ENCODE results near the gene ARHGAP18. TPM values are rescaled to one million over a fixed set of nuclear protein-coding genes. Genes with fewer than 3 reads are reported as not detected.

The ARHGAP18 gene
- total RNA-seq, 1 donor from 2014 or later = 7.9 TPM

DNA sequence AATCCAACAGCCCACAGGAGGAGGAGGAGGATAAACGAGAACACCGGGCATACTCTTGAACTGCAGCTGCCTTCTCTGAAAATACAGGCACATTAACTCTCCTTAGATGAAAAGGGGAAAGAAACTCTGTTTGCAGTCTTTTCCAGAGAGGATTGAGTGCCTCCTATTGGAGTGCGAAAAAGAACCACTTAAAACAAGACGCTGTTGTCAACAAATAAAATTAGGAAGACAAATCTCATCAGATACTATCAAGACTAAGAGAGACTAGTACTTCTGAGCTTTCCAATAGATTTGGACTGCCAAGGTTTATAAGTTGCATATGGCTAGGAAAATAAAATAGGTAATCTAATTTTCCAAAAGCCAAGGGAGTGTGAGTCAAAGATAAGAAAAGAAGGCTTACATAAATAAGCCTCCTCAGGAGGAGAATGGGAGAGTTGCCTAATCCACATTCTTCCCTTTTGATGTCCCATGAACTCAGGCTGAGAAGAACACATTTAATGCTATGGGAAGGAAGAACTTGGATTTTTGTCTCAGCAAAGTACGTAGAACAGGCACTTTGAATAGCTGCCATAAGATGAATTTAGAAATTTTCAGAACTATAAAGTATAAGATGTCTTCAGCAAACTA lies 154.7 kb downstream of the ARHGAP18 start:
- no peak overlapping the region for H3K4me3 Mint-ChIP-seq
- DNase-seq = no peak
- intact Hi-C loops (cut with micrococcal nuclease) = no loop called here
- no peaks in the 10 kb centered on the region for H3K36me3 Mint-ChIP-seq (ENCODE audit: low read depth)
- no peak for ATAC-seq (ENCODE audit: low read depth)
- CTCF ChIA-PET = no interaction called here
- TF ChIP-seq, protein P1, sequence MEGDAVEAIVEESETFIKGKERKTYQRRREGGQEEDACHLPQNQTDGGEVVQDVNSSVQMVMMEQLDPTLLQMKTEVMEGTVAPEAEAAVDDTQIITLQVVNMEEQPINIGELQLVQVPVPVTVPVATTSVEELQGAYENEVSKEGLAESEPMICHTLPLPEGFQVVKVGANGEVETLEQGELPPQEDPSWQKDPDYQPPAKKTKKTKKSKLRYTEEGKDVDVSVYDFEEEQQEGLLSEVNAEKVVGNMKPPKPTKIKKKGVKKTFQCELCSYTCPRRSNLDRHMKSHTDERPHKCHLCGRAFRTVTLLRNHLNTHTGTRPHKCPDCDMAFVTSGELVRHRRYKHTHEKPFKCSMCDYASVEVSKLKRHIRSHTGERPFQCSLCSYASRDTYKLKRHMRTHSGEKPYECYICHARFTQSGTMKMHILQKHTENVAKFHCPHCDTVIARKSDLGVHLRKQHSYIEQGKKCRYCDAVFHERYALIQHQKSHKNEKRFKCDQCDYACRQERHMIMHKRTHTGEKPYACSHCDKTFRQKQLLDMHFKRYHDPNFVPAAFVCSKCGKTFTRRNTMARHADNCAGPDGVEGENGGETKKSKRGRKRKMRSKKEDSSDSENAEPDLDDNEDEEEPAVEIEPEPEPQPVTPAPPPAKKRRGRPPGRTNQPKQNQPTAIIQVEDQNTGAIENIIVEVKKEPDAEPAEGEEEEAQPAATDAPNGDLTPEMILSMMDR (IDR thresholded peaks at IDR 0.05) = no peak
- H3K27me3 Mint-ChIP-seq = no peaks in the 10 kb centered on the region
- no peaks in the 10 kb centered on the region for H3K9me3 Mint-ChIP-seq
- POLR2A ChIA-PET = no interaction called here
- H3K27ac Mint-ChIP-seq = no peak overlapping the region
- no peaks in the 10 kb centered on the region for H3K4me1 Mint-ChIP-seq

DNA sequence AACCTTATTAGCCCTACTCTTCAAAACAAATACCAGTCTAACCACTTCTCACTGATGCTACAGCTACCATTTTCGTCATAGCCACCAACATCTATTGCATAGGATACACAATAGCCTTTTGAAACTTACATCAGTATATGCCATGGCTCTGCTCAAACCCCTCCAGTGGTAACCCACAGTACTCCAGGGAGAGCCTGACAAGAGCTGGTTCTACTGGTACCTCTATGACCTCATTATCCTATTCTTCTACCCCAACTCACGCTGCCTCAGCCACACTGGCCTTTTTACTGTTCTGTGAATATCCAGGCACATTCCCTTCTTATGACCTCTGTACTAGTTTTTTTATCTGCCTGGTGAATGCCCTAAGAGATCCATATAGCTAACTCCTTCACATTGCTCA lies 157.6 kb downstream of the ARHGAP18 start:
- no peak overlapping the region for H3K4me3 Mint-ChIP-seq
- intact Hi-C loops (cut with micrococcal nuclease) = no loop called here
- no peak overlapping the region for H3K27ac Mint-ChIP-seq
- H3K36me3 Mint-ChIP-seq (ENCODE audit: low read depth) = no peaks in the 10 kb centered on the region
- H3K27me3 Mint-ChIP-seq = no peaks in the 10 kb centered on the region
- TF ChIP-seq, protein P1 (IDR thresholded peaks at IDR 0.05) = no peak
- DNase-seq (no peak), ATAC-seq (ENCODE audit: low read depth) (no peak)
- POLR2A ChIA-PET = no interaction called here
- CTCF ChIA-PET = no interaction called here
- no peaks in the 10 kb centered on the region for H3K4me1 Mint-ChIP-seq
- H3K9me3 Mint-ChIP-seq = no peaks in the 10 kb centered on the region

DNA sequence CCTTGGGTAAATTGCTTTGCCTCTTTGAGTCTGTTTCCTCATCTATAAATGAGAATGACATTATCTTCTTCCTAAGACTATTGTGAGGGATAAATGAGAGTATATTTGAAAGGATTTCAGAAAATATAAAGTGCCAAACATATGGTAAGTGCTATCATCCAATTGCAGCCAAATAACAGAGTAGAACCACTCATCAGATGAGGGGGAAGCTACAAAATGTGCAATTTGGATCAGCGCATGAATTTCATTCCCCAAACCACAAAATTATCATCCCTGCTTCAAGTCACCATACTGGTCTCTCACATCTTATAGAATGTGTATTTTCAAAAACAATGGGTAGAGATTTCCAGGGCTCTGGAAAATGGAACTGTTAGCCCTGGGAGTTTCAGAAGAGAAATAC lies 158.5 kb downstream of the ARHGAP18 start:
- no peaks in the 10 kb centered on the region for H3K27me3 Mint-ChIP-seq
- H3K36me3 Mint-ChIP-seq (ENCODE audit: low read depth) = no peaks in the 10 kb centered on the region
- no peak overlapping the region for H3K27ac Mint-ChIP-seq
- no peaks in the 10 kb centered on the region for H3K9me3 Mint-ChIP-seq
- no peak for DNase-seq
- TF ChIP-seq, protein P1 (IDR thresholded peaks at IDR 0.05) = no peak
- no peaks in the 10 kb centered on the region for H3K4me1 Mint-ChIP-seq
- no peak for ATAC-seq (ENCODE audit: low read depth)
- ChIA-PET CTCF (no interaction called here), POLR2A (no interaction called here)
- H3K4me3 Mint-ChIP-seq = no peak overlapping the region
- intact Hi-C loops (cut with micrococcal nuclease) = no loop called here

DNA sequence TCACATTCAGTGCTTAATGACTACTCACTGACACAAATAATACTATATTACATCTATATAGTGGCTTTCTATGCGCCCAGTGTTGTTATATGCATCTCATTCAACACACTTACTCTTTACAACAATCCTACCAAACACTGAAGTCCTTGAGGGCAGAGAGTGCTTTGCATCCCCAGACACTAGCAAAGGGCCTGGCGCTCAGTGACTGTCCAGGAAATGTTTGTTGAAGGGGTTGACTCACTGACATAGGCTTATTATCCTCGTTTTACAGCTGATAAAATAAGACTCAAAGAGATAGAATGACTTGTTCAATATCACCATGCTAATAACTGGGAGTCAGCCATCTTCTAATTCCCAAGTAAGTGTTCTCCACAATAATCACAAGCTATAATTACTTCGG lies 163.3 kb downstream of the ARHGAP18 start:
- TF ChIP-seq, protein P1 (IDR thresholded peaks at IDR 0.05) = no peak

DNA sequence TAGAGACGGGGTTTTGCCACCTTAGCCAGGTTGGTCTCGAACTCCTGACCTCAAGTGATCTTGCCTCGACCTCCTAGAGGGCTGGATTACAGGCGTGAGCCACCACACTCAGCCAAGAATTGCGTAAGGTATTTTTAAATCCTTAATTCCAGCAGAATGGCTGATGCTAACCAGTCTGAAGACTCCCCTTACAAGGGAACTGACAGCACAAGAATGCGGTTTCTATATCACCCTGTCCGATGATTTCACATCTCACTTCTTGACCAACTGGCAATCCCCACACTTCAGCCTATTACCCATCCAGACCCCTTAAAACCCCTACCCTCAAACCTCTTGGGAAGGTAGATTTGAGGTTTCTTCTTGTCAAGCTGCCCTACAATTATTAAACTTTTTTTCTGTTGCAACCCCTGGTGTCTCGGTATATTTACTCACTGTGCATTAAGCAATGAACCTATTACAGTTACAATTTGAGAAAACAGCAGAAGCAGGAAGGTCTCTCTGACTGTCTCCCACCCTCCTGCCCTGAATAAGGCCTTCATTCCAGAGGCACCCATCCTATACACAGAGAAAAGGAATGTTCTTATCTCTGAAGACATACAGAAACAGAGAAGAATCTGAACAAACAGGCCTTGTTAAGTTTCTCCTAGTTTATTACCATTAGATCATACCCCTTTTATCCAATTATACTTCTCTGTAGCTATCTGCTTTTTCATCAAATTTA lies 164.9 kb downstream of the ARHGAP18 start:
- no peaks in the 10 kb centered on the region for H3K36me3 Mint-ChIP-seq (ENCODE audit: low read depth)
- no peaks in the 10 kb centered on the region for H3K4me1 Mint-ChIP-seq
- intact Hi-C loops (cut with micrococcal nuclease) = no loop called here
- H3K4me3 Mint-ChIP-seq = no peak overlapping the region
- CTCF ChIA-PET = no interaction called here
- ATAC-seq (ENCODE audit: low read depth) (no peak), DNase-seq (no peak)
- no peaks in the 10 kb centered on the region for H3K9me3 Mint-ChIP-seq
- no peaks in the 10 kb centered on the region for H3K27me3 Mint-ChIP-seq
- TF ChIP-seq, protein P1 (IDR thresholded peaks at IDR 0.05) = no peak
- H3K27ac Mint-ChIP-seq = no peak overlapping the region
- POLR2A ChIA-PET = no interaction called here

More for the DNA sequence above, 163.3 kb downstream of the ARHGAP18 start:
- H3K27ac Mint-ChIP-seq = no peak overlapping the region
- DNase-seq (no peak), ATAC-seq (ENCODE audit: low read depth) (no peak)
- intact Hi-C loops (cut with micrococcal nuclease) = no loop called here
- no peak overlapping the region for H3K4me3 Mint-ChIP-seq
- H3K9me3 Mint-ChIP-seq = no peaks in the 10 kb centered on the region
- POLR2A ChIA-PET = no interaction called here
- no peaks in the 10 kb centered on the region for H3K4me1 Mint-ChIP-seq
- H3K36me3 Mint-ChIP-seq (ENCODE audit: low read depth) = no peaks in the 10 kb centered on the region
- CTCF ChIA-PET = no interaction called here
- no peaks in the 10 kb centered on the region for H3K27me3 Mint-ChIP-seq
